Stimulated activated CD8-positive, alpha-beta memory T cell treated with anti-CD3 and anti-CD28 coated beads, Interleukin-15, amount 100 ng/mL, for 24 hours (primary cell): ENCODE data around the gene TXNDC11.
"Not testable (repeated sequence)": the region's sequence is repeated elsewhere in the genome, so short reads cannot be mapped to it uniquely, and the experiment has no call there.

Source experiments
- DNase-seq: peaks from one replicate; pipeline ENCODE4 v3.0.0-alpha.2; 2020; ENCODE audit warnings: low read depth

The TXNDC11 gene

GRCh38 chr16:11742536-11743307, at the start of gene TXNDC11:
Gene TXNDC11 (minus strand): TSS chr16:11742857. CDS start chr16:11742730, 127 bp downstream.
- DNase-seq: peak; percentile 99

GRCh38 chr16:11791144-11791828, 48.6 kb upstream of the TXNDC11 start:
- no peak for DNase-seq

- DNase-seq: no peak
Measured at GRCh38 chr16:11788914-11789313, 46.3 kb upstream of the TXNDC11 start.

GRCh38 chr16:11784980-11785599, 42.4 kb upstream of the TXNDC11 start:
- DNase-seq: not testable (repeated sequence)

- not testable (repeated sequence) for DNase-seq
Measured at GRCh38 chr16:11784381-11784780, 41.7 kb upstream of the TXNDC11 start.

- DNase-seq: no peak
Measured at GRCh38 chr16:11784038-11784369, 41.3 kb upstream of the TXNDC11 start.

GRCh38 chr16:11783319-11784037, 40.8 kb upstream of the TXNDC11 start:
- DNase-seq: no peak

GRCh38 chr16:11781773-11782172, 39.1 kb upstream of the TXNDC11 start:
- DNase-seq: no peak

- no peak for DNase-seq
Measured at GRCh38 chr16:11780991-11781680, 38.5 kb upstream of the TXNDC11 start.

GRCh38 chr16:11779074-11779473, 36.4 kb upstream of the TXNDC11 start:
- no peak for DNase-seq

- DNase-seq: no peak
Measured at GRCh38 chr16:11774065-11774626, 31.5 kb upstream of the TXNDC11 start.

- no peak for DNase-seq
Measured at GRCh38 chr16:11768849-11769248, 26.2 kb upstream of the TXNDC11 start.

- DNase-seq: no peak
Measured at GRCh38 chr16:11762431-11762830, 19.8 kb upstream of the TXNDC11 start.

- no peak for DNase-seq
Measured at GRCh38 chr16:11759997-11760396, 17.3 kb upstream of the TXNDC11 start.

- no peak for DNase-seq
Measured at GRCh38 chr16:11759163-11759834, 16.6 kb upstream of the TXNDC11 start.

- no peak for DNase-seq
Measured at GRCh38 chr16:11757671-11758545, 15.3 kb upstream of the TXNDC11 start.

- no peak for DNase-seq
Measured at GRCh38 chr16:11756248-11756647, 13.6 kb upstream of the TXNDC11 start.

- DNase-seq: no peak
Measured at GRCh38 chr16:11755022-11755760, 12.5 kb upstream of the TXNDC11 start.

GRCh38 chr16:11752856-11753255, 10.2 kb upstream of the TXNDC11 start:
- no peak for DNase-seq
